K562 (cell line): ENCODE data around the gene PIK3R2. TPM values are rescaled to one million over a fixed set of nuclear protein-coding genes. Genes with fewer than 3 reads are reported as not detected.

Experiments
- FOXA3 ChIP-seq, 2 experiments: fragments of 450-650 bp in 1 of 2; sonication (generic) in 1 of 2; formaldehyde crosslinking; IDR thresholded peaks in 1 of 2; conservative IDR thresholded peaks in 1 of 2; 2 replicates each; pipeline versions ENCODE4 v1.4.0 to v1.8.0; 2020 to 2022; ENCODE audit warnings: mild to moderate bottlenecking in 2 of 2, missing genetic modification reagents in 1 of 2
- HMGN3 ChIP-seq: IDR thresholded peaks from 2 replicates; pipeline ENCODE4 v1.6.1; 2011; ENCODE audit warnings: borderline replicate concordance, low read depth, mild to moderate bottlenecking, mixed read lengths, low read length; ENCODE audit not compliant: insufficient read length; ENCODE audit errors: extremely low read depth
- HNRNPH1 ChIP-seq: fragments of 200-400 bp; formaldehyde crosslinking; optimal IDR thresholded peaks from 2 replicates; pipeline ENCODE3; 2017; ENCODE audit warnings: low read depth, mild to moderate bottlenecking, low read length, moderate library complexity
- NCOA1 ChIP-seq: fragments of 450-650 bp; IDR thresholded peaks from 2 replicates; pipeline ENCODE4 v1.6.1; 2016; ENCODE audit warnings: low read depth
- TCF7L2 ChIP-seq: fragments of 150-350 bp; IDR thresholded peaks from 2 replicates; pipeline ENCODE4 v1.6.1; 2016; ENCODE audit warnings: low read depth, mild to moderate bottlenecking, low read length, moderate library complexity
- ZNF197 ChIP-seq: fragments of 200-800 bp; sonication (Bioruptor generic); IDR thresholded peaks from 2 replicates; pipeline ENCODE4 v1.6.1; 2016; ENCODE audit warnings: low read depth, missing genetic modification characterization, missing compliant biosample characterization
- polyA plus RNA-seq, 8 experiments: library from polyadenylated mRNA; depleted of rRNA in 4 of 8; stranded (reverse) in 5 of 8; unstranded in 3 of 8; fragments of >200 nt; fragmentation: Nextera tagmentation in 2 of 8; fragmentation: Illumina TruSeq in 1 of 8; extraction: Ambion mirVana in 2 of 8; extraction: Trizol in 1 of 8; gene quantifications; 2 replicates each; pipeline versions ENCODE4 v1.2.1 to v1.2.3, GENCODE V29; 2011 to 2014; ENCODE audit warnings: inconsistent platforms in 1 of 8, missing spikeins in 1 of 8
- total RNA-seq, 7 experiments: library from RNA; depleted of rRNA in 6 of 7; stranded (reverse); fragments of >200 nt in 6 of 7; fragmentation: Illumina TruSeq in 2 of 7; extraction: Trizol in 2 of 7; gene quantifications; 2 replicates each; pipeline versions ENCODE4 v1.2.1 to v1.2.3, GENCODE V29; 2011 to 2021; ENCODE audit warnings: low replicate concordance in 1 of 7
- TF ChIP-seq, protein P1 (sequence below): fragments of 250-450 bp; sonication (Bioruptor Pico); IDR thresholded peaks from 2 replicates; pipeline ENCODE4 v1.5.0; 2022; ENCODE audit warnings: mild to moderate bottlenecking
- TF ChIP-seq, protein P2 (sequence below): fragments of 450-650 bp; IDR thresholded peaks from 2 replicates; pipeline ENCODE4 v1.6.1; 2017; ENCODE audit warnings: antibody characterized with exemption
- TF ChIP-seq, protein P3 (sequence below): fragments of 250-450 bp; sonication (Bioruptor Pico); IDR thresholded peaks from 2 replicates; pipeline ENCODE4 v1.5.0; 2021; ENCODE audit warnings: mild to moderate bottlenecking, borderline replicate concordance
- TF ChIP-seq, protein P4 (sequence below): fragments of 450-650 bp; IDR thresholded peaks from 2 replicates; pipeline ENCODE4 v1.6.1; 2017; ENCODE audit warnings: mild to moderate bottlenecking, moderate library complexity

Gene PIK3R2
- total and polyA plus RNA-seq, 9 of the 15 experiments (the other 6 are each of a cell fraction or from before 2014, with no cell fraction given), result 0.39 to 37.9 (median 5.3) TPM

DNA sequence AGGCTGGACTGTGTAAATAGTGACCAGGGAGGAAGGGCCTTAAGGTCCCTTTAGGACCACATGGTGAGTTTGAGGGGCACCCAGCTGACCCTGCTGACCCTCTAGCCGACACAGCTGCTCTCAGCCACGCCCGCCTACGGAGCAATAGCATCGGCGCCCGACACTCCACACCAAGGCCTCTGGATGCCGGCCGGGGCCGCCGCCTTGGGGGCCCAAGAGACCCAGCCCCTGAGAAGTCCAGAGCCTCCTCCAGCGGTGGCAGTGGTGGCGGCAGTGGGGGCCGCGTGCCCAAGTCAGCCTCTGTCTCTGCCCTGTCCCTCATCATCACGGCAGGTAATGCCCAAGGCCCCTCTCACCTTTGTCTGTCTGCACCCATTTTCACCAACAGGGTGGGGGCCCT lies 8.6 kb upstream of the PIK3R2 start (continued):
- TF ChIP-seq, protein P1, sequence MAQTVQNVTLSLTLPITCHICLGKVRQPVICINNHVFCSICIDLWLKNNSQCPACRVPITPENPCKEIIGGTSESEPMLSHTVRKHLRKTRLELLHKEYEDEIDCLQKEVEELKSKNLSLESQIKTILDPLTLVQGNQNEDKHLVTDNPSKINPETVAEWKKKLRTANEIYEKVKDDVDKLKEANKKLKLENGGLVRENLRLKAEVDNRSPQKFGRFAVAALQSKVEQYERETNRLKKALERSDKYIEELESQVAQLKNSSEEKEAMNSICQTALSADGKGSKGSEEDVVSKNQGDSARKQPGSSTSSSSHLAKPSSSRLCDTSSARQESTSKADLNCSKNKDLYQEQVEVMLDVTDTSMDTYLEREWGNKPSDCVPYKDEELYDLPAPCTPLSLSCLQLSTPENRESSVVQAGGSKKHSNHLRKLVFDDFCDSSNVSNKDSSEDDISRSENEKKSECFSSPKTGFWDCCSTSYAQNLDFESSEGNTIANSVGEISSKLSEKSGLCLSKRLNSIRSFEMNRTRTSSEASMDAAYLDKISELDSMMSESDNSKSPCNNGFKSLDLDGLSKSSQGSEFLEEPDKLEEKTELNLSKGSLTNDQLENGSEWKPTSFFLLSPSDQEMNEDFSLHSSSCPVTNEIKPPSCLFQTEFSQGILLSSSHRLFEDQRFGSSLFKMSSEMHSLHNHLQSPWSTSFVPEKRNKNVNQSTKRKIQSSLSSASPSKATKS (CRISPR knock-in tag), result no peak
- TF ChIP-seq NCOA1 (no peak), FOXA3 (CRISPR knock-in tag; conservative IDR thresholded peaks at IDR 0.05 in 1 of 2, IDR thresholded peaks at IDR 0.05 in 1 of 2) (no peak), ZNF197 (CRISPR knock-in tag) (no peak), HNRNPH1 (no peak), HMGN3 (no peak), TCF7L2 (no peak)
- TF ChIP-seq, protein P2, sequence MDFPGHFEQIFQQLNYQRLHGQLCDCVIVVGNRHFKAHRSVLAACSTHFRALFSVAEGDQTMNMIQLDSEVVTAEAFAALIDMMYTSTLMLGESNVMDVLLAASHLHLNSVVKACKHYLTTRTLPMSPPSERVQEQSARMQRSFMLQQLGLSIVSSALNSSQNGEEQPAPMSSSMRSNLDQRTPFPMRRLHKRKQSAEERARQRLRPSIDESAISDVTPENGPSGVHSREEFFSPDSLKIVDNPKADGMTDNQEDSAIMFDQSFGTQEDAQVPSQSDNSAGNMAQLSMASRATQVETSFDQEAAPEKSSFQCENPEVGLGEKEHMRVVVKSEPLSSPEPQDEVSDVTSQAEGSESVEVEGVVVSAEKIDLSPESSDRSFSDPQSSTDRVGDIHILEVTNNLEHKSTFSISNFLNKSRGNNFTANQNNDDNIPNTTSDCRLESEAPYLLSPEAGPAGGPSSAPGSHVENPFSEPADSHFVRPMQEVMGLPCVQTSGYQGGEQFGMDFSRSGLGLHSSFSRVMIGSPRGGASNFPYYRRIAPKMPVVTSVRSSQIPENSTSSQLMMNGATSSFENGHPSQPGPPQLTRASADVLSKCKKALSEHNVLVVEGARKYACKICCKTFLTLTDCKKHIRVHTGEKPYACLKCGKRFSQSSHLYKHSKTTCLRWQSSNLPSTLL, result no peak
- TF ChIP-seq, protein P3, sequence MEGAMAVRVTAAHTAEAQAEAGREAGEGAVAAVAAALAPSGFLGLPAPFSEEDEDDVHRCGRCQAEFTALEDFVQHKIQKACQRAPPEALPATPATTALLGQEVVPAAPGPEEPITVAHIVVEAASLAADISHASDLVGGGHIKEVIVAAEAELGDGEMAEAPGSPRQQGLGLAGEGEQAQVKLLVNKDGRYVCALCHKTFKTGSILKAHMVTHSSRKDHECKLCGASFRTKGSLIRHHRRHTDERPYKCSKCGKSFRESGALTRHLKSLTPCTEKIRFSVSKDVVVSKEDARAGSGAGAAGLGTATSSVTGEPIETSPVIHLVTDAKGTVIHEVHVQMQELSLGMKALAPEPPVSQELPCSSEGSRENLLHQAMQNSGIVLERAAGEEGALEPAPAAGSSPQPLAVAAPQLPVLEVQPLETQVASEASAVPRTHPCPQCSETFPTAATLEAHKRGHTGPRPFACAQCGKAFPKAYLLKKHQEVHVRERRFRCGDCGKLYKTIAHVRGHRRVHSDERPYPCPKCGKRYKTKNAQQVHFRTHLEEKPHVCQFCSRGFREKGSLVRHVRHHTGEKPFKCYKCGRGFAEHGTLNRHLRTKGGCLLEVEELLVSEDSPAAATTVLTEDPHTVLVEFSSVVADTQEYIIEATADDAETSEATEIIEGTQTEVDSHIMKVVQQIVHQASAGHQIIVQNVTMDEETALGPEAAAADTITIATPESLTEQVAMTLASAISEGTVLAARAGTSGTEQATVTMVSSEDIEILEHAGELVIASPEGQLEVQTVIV (CRISPR knock-in tag), result no peak
- TF ChIP-seq, protein P4, sequence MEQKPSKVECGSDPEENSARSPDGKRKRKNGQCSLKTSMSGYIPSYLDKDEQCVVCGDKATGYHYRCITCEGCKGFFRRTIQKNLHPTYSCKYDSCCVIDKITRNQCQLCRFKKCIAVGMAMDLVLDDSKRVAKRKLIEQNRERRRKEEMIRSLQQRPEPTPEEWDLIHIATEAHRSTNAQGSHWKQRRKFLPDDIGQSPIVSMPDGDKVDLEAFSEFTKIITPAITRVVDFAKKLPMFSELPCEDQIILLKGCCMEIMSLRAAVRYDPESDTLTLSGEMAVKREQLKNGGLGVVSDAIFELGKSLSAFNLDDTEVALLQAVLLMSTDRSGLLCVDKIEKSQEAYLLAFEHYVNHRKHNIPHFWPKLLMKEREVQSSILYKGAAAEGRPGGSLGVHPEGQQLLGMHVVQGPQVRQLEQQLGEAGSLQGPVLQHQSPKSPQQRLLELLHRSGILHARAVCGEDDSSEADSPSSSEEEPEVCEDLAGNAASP, result no peak
- TF ChIP-seq, all 486 proteins: peak for 0
